HG03097 (cell line): ENCODE measurements around the gene ZSCAN5B.

Source experiments
- ATAC-seq: cut with Tn5 transposase; IDR thresholded peaks from one replicate; pipeline ENCODE4 v1.9.1; 2021; ENCODE audit not compliant: unreplicated experiment, low FRiP score

ZSCAN5B gene

DNA sequence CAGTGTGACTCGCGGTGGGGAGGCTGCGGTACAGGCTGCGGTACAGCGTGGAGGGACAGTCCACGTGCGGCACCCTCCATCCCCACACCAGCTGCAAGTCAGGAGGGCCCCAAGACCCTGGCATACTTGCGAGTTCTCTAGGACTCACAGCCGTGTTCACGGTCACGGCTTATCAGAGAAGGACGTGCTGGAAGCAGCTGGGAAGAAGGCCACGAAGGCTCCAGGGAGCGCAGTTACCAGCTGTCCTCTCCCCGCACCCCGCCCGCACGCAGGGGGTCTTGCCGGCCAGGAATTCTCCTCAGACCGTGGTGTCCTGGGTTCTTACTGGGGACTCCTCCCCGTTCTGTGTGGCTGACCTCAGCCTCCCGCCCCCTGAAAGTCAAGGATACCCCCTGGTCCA, 50.3 kb downstream of the ZSCAN5B start:
- no peak for ATAC-seq

DNA sequence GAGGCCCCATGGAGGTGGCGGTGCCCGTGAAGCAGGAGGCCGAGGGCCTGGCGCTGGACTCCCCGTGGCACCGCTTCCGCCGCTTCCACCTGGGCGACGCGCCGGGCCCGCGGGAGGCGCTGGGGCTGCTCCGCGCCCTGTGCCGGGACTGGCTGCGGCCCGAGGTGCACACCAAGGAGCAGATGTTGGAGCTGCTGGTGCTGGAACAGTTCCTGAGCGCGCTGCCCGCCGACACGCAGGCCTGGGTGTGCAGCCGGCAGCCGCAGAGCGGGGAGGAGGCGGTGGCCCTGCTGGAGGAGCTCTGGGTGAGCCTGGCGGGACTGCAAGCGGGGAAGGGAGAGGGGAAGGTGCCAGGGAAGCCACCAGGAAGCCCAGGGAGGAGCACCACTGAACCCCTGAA, 50.7 kb downstream of the ZSCAN5B start:
- no peak for ATAC-seq

DNA sequence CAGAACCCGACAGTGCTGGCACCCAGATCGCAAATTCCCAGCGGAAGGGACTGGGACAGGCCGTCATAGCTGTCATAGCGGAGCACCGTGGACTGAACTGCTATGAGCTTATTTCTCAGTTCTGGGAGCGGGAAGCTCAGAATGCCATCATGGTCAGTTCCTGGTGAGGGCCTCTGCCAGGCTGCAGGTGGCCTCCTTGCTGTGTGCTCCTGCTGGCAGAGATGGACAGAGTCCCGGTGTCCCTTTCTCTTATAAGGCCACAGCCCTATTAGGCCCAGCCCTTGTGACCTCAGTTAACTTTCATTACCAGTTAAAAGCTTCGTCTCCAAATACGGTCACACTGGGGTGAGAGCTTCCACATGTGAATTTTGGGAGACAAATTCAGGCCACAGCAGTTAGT, 51.9 kb downstream of the ZSCAN5B start:
- ATAC-seq, result no peak

DNA sequence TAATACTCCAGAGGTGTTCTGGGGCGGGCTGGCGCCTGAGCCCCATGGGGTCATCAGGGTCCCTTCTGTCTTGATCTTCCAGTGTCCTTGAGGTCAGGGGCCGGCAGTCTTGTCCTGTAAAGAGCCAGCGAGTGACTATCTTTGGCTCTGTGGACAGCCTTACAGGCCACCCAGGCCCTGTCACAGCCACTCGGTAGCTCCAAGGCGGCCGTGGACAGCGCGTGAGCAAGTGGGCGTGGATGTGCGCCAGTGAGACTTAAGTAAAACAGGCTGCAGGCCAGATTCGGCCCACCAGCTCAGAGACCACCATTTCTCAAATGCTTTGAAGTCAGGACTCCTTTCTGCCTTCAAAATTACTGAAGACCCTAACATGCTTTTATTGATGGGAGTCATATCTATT, 52.8 kb downstream of the ZSCAN5B start:
- ATAC-seq, result no peak

DNA sequence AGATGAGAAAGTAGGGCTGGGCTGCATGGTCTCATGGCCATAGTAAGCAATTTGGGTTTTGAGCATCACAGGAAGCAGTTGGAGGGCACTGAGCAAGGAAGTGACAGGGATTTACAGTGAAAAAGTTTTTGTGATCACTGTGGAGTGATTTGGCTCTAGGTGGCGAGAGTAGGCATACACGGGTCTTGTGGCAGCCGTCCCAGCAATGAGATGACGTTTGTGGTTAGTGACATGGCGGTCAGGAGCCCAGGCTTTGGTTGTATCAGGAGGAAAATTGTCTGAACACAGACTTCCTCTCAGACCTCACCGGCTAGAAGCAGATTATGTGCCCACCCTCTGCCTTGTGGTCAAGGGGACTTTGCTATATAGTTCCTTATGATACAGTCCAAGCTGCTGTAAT, 53.2 kb downstream of the ZSCAN5B start:
- no peak for ATAC-seq

DNA sequence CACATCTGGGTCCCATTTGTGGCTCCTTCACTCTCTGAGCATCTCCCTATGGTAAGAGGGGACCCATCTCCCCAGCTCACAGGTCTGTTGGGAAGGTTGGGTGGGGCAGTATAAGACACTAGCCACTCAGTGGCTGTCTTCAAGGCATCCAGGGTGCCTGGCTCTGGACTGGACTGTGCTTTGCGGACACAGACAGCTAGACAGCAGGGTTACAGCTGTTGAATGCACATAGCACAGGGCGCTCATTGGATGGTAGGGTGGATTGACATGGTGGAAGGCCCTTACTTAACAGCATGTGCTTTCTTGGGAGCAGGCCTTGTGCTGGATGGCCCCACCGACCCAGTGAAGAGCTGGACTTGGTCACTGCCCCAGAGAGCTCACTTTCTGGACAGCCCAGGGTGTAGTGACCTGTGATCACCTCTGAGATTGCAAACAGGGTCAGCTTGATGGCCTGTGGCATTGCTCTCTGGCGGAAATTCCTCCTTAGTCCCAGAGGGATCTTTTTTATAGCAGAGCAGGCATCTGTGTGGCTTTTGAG, 54.6 kb downstream of the ZSCAN5B start:
- ATAC-seq, result no peak

DNA sequence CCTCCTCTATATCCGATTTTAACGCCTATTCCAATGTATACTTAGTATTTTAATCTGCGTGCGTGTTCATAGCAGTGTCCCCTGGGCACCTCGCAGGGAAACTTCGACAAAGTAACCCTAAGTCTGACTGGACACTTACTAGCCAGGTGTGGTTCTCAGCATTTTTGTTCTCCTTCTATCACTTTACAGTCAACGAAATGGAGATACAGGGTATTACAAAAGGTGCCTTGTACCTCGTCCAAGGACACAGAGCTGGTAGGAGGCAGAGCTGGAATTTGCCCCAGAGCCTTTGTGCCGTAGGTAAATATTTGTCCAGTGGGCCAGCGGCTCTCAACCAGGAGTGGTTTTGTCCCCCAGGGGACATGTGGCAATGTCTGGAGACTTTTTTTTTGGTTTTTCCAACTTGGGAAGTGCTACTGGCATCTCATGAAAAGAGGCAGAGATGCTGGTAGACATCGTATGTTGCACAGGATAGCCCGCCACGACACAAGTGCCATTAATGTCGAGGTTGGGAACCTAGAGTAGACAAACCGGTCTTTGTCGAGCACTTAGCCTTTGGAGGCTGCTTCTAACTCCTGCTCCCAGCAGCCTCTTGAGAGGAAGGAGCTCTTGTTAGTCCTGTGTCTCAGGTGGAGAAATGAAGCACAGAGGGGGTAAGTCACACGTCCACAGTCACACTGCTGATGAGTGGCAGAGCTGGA, 55.3 kb downstream of the ZSCAN5B start:
- ATAC-seq, result no peak

DNA sequence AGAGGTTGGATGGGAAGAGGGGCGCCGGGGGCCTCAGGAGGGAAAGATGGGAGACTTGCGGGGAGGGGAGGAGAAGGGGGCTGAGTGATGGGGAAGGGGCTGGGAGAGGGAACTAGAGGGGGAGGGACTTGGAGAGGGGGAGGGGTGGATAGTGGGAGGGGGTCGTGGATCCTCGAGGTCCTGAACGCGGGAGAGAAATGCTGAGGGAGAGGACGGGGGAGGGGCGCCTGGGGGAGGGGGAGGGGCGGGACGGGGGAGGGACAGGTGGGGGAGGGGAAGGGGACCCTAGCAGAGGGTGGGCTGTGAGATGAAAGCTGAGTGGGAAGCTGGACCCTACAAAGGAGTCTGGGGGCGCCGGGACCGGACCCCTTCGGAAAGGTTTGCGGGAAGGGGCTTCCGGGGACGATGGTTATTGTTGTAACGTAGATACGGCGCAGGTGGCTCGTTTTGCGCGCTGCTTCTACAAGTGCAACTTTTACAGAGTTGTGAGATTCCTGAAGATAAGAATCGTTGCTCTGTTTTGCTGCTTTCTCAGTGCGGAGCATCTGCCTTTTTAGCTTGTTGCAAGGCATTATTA, 56.1 kb downstream of the ZSCAN5B start:
- no peak for ATAC-seq

DNA sequence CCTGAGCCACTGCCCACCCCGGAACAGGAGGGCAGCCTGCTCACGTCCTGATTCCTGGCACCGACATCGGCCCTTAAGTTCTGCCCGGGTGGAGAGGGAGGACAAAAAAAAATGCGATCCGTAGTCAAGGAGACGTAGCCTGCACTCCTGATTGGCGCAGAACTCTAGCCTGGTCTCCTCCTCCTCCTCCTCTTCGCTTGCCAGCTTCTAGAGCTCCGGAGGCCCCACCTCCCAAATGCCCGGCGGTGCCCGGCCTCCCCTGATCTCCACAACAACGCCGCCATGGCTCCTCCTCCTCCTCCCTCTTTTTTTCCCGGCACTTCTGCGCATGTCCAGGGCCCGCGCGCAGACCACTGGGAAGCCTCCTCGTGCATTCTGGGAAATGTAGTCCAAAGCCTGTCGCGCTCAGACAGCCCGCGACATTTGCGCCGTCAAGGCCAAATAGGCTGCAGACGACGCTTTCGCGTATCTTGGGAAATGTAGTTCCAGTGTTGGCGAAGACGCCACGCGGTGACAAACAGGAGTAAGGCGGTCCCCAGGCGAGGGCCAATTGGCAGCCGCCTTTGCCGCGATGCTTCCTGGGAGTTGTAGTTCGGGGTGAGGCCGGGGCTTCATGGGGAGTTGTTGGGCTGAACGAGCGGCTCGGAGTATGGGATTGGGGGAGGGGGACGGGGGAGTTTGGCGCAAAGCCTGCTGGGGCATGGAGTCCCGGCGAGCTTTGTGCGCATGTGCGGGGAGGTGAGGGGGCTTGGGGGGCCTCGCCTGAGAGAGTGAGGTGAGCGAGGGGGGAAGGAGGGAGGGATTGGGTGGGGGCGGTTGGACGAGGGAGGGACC, 56.8 kb downstream of the ZSCAN5B start, which contains the start of gene ZNF444:
Gene ZNF444 (plus strand): TSS at position 705 of the 834 bp plus-strand sequence. CDS start 5,625 bp downstream, outside the sequence.
- ATAC-seq, result peak; percentile 93

DNA sequence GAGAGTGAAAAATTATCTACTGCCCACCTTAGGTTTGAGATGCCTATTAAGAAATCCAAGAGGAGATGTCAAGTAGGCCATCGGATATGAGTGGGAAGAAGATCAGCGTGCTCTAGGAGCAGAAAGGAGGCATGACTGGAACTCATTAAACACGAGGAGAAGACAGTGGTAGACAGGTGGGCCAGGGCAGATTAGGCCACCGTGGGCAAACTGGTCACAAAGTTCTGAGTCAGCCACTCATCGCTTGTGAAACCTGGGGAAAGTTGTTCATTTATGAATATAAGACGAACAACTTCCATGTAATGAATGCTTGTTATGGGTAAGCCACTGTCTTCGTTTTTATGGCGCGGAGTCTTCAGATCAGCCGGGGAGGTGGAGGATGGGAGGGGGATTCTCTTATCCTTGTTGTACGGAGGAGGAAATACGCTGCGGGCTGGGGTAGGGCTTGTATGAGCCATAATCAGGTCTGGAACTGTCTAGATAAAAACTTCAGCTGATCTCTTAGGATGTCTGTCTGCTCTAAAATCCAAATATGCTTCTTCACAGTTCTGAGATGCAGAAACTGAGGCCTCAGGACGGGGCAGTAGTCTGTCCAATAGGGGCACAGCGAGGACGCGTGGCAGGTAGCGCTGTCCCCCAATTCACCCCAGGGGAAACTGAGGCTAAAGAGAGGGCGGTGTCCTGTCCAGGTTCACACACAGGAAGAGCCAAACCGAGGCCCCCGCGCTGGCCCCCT, 57.6 kb downstream of the ZSCAN5B start:
- no peak for ATAC-seq
